GM20000 (cell line): ENCODE measurements around the gene RASGRP3.

Experiments
- DNase-seq: peaks from one replicate; pipeline ENCODE4 v3.0.0; 2012; ENCODE audit warnings: low spot score
- TF ChIP-seq, protein P1 (sequence below): IDR thresholded peaks from 2 replicates; pipeline ENCODE4 v1.5.1; 2012; ENCODE audit warnings: mild to moderate bottlenecking, control low read depth; ENCODE audit errors: extremely low read depth, missing control alignments

The RASGRP3 gene

GRCh38 chr2:33502025-33502424 lies 25.6 kb downstream of the RASGRP3 start:
- no peak for DNase-seq
- TF ChIP-seq, protein P1, sequence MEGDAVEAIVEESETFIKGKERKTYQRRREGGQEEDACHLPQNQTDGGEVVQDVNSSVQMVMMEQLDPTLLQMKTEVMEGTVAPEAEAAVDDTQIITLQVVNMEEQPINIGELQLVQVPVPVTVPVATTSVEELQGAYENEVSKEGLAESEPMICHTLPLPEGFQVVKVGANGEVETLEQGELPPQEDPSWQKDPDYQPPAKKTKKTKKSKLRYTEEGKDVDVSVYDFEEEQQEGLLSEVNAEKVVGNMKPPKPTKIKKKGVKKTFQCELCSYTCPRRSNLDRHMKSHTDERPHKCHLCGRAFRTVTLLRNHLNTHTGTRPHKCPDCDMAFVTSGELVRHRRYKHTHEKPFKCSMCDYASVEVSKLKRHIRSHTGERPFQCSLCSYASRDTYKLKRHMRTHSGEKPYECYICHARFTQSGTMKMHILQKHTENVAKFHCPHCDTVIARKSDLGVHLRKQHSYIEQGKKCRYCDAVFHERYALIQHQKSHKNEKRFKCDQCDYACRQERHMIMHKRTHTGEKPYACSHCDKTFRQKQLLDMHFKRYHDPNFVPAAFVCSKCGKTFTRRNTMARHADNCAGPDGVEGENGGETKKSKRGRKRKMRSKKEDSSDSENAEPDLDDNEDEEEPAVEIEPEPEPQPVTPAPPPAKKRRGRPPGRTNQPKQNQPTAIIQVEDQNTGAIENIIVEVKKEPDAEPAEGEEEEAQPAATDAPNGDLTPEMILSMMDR, result no peak

GRCh38 chr2:33503002-33503401 lies 26.6 kb downstream of the RASGRP3 start:
- DNase-seq, result no peak
- TF ChIP-seq, protein P1, result no peak

DNA sequence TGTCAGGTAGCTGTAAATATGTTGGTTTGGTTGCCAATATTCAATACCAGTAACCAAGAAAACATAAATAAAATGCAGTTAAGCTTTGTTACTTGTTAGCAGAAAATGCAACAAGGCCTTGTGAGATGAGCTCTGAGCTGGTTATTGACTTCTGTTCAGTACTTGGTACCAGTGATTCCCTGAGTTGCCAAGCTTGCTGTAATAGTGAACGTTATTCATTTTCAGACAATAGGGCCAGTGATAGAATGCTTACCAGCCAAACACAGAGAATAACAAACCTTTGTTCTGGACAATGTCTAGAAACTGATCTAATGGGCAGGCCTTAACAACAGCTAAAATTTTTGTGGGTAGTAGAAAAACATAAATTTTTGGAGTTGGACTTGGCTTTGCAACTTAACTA lies 29.5 kb downstream of the RASGRP3 start:
- no peak for DNase-seq

DNA sequence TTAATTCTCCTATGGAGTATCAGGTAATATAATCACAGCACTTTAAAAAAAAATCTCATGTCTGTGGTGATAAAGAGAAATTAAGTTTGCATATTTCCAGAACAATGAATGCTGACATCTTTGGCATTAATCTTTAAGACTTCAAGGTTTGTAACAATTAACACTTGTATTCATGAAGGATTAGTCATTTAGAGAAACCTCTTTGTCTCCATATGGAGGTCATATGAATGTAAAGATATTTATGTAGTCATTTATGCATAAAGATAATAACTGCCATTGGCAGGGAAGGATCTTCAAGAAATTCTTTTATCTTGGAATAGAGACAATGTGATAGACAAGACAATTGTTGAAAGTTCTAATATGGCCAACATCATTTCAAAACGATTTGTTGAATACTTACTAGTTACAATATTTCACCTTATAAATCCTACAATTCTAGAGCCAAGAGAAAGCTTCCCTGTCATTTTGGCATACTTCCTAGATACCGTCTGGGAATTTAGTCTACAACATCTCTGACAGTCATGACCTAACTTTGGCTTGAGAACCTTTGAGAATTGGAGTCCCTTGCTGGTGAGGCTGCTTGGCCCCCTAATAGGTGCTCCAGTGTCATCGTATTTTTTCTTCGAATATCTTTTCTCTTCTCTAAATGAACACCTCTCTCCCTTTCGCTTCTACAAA lies 33.6 kb downstream of the RASGRP3 start:
- no peak for DNase-seq
- TF ChIP-seq, protein P1, result no peak

More for the DNA sequence above, 29.5 kb downstream of the RASGRP3 start:
- TF ChIP-seq, protein P1, result no peak

GRCh38 chr2:33510586-33510968 lies 34.1 kb downstream of the RASGRP3 start:
- no peak for DNase-seq
- TF ChIP-seq, protein P1, result no peak

DNA sequence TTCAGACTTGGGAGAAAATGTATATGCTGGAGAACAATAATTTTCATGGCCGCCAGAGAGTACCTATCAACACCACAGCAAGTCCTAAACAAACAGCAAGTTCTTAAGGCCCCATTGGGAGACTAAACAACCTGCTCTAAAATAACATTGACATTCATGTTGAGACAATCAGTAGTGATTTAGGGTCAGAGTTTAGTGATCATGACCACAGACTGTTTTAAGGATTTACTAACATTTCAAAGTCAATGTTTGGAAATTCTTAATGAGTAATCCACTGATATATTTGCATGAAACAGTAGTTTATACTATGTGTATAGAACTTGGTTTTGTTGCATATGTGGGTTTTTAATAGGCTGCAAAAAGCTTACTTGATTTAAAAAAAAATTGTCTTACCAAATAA lies 34.7 kb downstream of the RASGRP3 start:
- TF ChIP-seq, protein P1, result no peak

DNA sequence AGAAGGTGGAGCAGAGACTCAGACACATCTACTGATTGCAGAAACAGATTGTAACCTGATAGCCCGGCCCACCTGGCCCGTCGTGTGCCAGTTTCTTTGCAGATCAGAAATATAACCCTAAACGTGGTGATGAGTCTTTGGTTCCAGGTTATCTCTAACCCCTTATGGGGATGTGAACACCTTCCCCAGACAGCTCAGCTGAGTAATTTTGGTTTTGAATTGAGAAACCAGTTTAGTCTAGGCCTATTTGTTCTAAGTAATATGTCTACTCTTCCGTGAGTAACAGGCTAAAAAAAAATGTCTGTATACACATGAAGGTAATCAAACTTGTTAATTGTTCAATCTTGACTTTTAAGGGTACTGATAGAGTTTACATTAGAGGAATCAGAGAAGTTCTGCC lies 35.7 kb downstream of the RASGRP3 start:
- no peak for DNase-seq
- TF ChIP-seq, protein P1, result no peak

More for the DNA sequence above, 34.7 kb downstream of the RASGRP3 start:
- DNase-seq, result no peak
